T-cell (primary cell): Measurements from ENCODE around the gene FOXP4. TPM values are rescaled to one million over a fixed set of nuclear protein-coding genes. Genes with fewer than 3 reads are reported as not detected.

Experiments
- ATAC-seq, 4 experiments: fragments of 200-7000 bp in 3 of 4; fragments of 150-1000 bp in 1 of 4; cut with Tn5 transposase; replicated peaks in 1 of 4; 1 replicate in 3 of 4; 2 replicates in 1 of 4; pipeline ENCODE4 v1.10.0; 2021; ENCODE audit warnings: moderate library complexity in 3 of 4, mild to moderate bottlenecking in 2 of 4, moderate number of reproducible peaks in 1 of 4
- CTCF ChIA-PET, 2 donors: fragments of 300-600 bp; sonication (Branson Sonifier 250); formaldehyde crosslinking; loops; one replicate each; lab custom pipeline; 2022; ENCODE audit warnings: antibody characterized with exemption in 2 of 2; lab: Charles Lee
- POLR2A ChIA-PET, 2 donors: fragments of 300-600 bp; sonication (Branson Sonifier 250); formaldehyde crosslinking; loops; one replicate each; lab custom pipeline; 2022; ENCODE audit warnings: antibody characterized with exemption in 2 of 2; lab: Charles Lee
- DNase-seq, 35 experiments: peaks; one replicate each; pipeline versions ENCODE4 v3.0.0 to v3.0.0-alpha.2; 2013 to 2023
- H3K27ac ChIP-seq: one replicate; pipeline ENCODE4 v1.5.1; 2013; ENCODE audit warnings: low read length
- H3K27me3 ChIP-seq, 2 experiments: replicated peaks in 1 of 2; 1 replicate in 1 of 2; 2 replicates in 1 of 2; pipeline versions ENCODE4 v1.6.1 to v1.7.0; 2013; ENCODE audit warnings: low read length in 1 of 2, mixed read lengths in 1 of 2; ENCODE audit not compliant: control insufficient read depth in 2 of 2, insufficient read depth in 2 of 2; ENCODE audit errors: extremely low read depth in 1 of 2
- H3K36me3 ChIP-seq, 2 donors: 1 replicate in 1 of 2; 2 replicates in 1 of 2; pipeline versions ENCODE4 v1.6.1 to v1.7.0; 2013; ENCODE audit warnings: low read length in 1 of 2; ENCODE audit not compliant: control insufficient read depth in 2 of 2, insufficient read depth in 1 of 2; ENCODE audit errors: extremely low read depth in 1 of 2
- H3K4me1 ChIP-seq, 2 experiments: 1 replicate in 1 of 2; 2 replicates in 1 of 2; pipeline versions ENCODE4 v1.6.1 to v1.7.0; 2013; ENCODE audit warnings: low read length in 2 of 2, mixed read lengths in 1 of 2; ENCODE audit not compliant: insufficient read depth in 2 of 2, control insufficient read depth in 1 of 2; ENCODE audit errors: extremely low read depth in 1 of 2
- H3K4me3 ChIP-seq, 2 donors: 1 replicate in 1 of 2; 2 replicates in 1 of 2; pipeline versions ENCODE4 v1.5.1 to v1.7.0; 2013; ENCODE audit warnings: mild to moderate bottlenecking in 2 of 2, low read length in 1 of 2, moderate library complexity in 1 of 2; ENCODE audit not compliant: control insufficient read depth in 1 of 2; ENCODE audit errors: extremely low read depth in 1 of 2
- H3K9me3 ChIP-seq: 2 replicates; pipeline ENCODE4 v1.7.0; 2013
- H3K27ac Mint-ChIP-seq, 2 donors: one replicate each; pipeline ENCODE4 v1.8.0; 2020 to 2021; ENCODE audit warnings: mild to moderate bottlenecking in 2 of 2, mixed read lengths in 2 of 2
- H3K27me3 Mint-ChIP-seq, 2 donors: one replicate each; pipeline ENCODE4 v1.8.0; 2021 to 2022; ENCODE audit warnings: mixed read lengths in 2 of 2
- H3K36me3 Mint-ChIP-seq: one replicate; pipeline ENCODE4 v1.8.0; 2021; ENCODE audit warnings: mixed read lengths
- H3K4me1 Mint-ChIP-seq, 3 donors: one replicate each; pipeline ENCODE4 v1.8.0; 2020 to 2022; ENCODE audit warnings: mixed read lengths in 3 of 3, mild to moderate bottlenecking in 1 of 3
- H3K4me3 Mint-ChIP-seq, 3 donors: one replicate each; pipeline ENCODE4 v1.8.0; 2020 to 2022; ENCODE audit warnings: mild to moderate bottlenecking in 3 of 3, mixed read lengths in 3 of 3, moderate library complexity in 3 of 3
- H3K9me3 Mint-ChIP-seq, 3 donors: one replicate each; pipeline ENCODE4 v1.8.0; 2020 to 2022; ENCODE audit warnings: mixed read lengths in 3 of 3
- WGBS: methylation state at CpG from one replicate; pipeline ENCODE4 v1.1.5; 2013; ENCODE audit warnings: missing lambda C conversion rate; ENCODE audit not compliant: insufficient coverage; 5-methylcytosine and 5-hydroxymethylcytosine counted together
- total RNA-seq, 35 experiments: library from RNA in 6 of 35; stranded (reverse) in 6 of 35; fragments of 120-200 nt in 1 of 35; gene quantifications; one replicate each; pipeline versions ENCODE4 v1.2.1 to v1.2.4 and lab custom pipeline; 2013 to 2026

Gene FOXP4
- total RNA-seq, 5 donors from 2014 or later (not counting 1 experiment from before 2014, with no cell fraction given), result 4.6 to 10.1 (median 9.5) TPM

- Histone ChIP-seq H3K4me3 (no peak overlapping the region), H3K27ac (no peak overlapping the region), H3K9me3 (no peaks in the 10 kb centered on the region), H3K4me1 (peaks cover 0 to 9% of the 10 kb centered on the region in 2 experiments), H3K27me3 (peaks cover 0 to 19% of the 10 kb centered on the region in 2 experiments), H3K36me3 (peaks cover 0 to 3% of the 10 kb centered on the region in 2 donors)
- DNase-seq, result no peak
- Mint-ChIP-seq H3K27me3 (peaks cover 0 to 12% of the 10 kb centered on the region in 2 donors), H3K9me3 (peaks cover 8 to 12% (median 9%) of the 10 kb centered on the region in 3 donors), H3K27ac (no peak overlapping the region), H3K36me3 (no peaks in the 10 kb centered on the region), H3K4me1 (peaks cover 10 to 19% (median 15%) of the 10 kb centered on the region in 3 donors), H3K4me3 (no peak overlapping the region)
- WGBS, result 44% methylated on average over 1 of the region's 3 CpGs
- POLR2A ChIA-PET, result no interaction called here
- CTCF ChIA-PET, result no interaction called here
- no peak for ATAC-seq
These were observed 76.2 kb downstream of the FOXP4 start for GRCh38 chr6:41622206-41622988.

GRCh38 chr6:41623330-41623729 is 77.1 kb downstream of the FOXP4 start:
- H3K36me3 ChIP-seq, result peaks cover 0 to 3% of the 10 kb centered on the region in 2 donors
- Mint-ChIP-seq H3K36me3 (no peaks in the 10 kb centered on the region), H3K4me1 (peaks cover 10 to 22% (median 15%) of the 10 kb centered on the region in 3 donors), H3K9me3 (peaks cover 8 to 12% (median 9%) of the 10 kb centered on the region in 3 donors), H3K27ac (no peak overlapping the region), H3K27me3 (peaks cover 0 to 13% of the 10 kb centered on the region in 2 donors), H3K4me3 (no peak overlapping the region)
- no peak overlapping the region for H3K4me3 ChIP-seq
- DNase-seq (no peak), ATAC-seq (no peak)
- no peak overlapping the region for H3K27ac ChIP-seq
- H3K4me1 ChIP-seq, result peaks cover 0 to 9% of the 10 kb centered on the region in 2 experiments
- peaks cover 0 to 15% of the 10 kb centered on the region in 2 experiments for H3K27me3 ChIP-seq
- POLR2A ChIA-PET, result no interaction called here
- H3K9me3 ChIP-seq, result no peaks in the 10 kb centered on the region
- WGBS, result 89% methylated on average over 6 of the region's 6 CpGs
- CTCF ChIA-PET, result no interaction called here

DNA sequence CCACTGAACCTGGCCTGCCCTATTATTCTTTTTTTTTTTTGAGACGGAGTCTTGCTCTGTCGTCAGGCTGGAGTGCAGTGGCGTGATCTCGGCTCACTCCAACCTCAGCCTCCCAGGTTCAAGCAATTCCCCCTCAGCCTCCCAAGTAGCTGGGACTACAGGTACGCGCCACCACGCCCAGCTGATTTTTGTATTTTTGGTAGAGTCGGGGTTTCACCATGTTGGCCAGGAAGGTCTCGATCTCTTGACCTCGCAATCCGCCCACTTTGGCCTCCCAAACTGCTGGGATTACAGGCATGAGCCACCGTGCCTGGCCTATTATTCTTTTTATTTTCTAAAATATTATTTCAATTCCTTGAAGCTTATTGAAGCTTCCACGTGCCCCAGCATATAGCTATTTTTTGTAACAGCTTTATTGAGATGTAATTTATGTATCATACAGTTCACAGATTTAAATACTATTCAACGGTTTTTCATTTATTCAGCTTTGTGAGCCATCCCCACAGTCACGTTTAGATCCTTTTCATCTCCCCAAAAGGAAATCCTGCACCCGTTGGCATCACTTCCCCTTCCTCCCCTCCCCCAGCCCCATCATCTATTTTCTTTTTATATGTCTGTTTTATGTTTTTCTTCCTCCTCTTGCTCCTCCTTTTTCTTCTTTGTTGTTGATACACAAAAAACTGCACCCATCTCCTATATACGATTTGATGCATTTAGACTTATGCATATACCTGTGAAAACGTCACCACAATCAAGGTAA is 78.6 kb downstream of the FOXP4 start:
- Mint-ChIP-seq H3K27me3 (peaks cover 0 to 12% of the 10 kb centered on the region in 2 donors), H3K4me1 (peaks cover 10 to 22% (median 15%) of the 10 kb centered on the region in 3 donors), H3K4me3 (peak overlapping the region in 1 of 3 donors; percentile 28), H3K27ac (no peak overlapping the region), H3K9me3 (peaks cover 8 to 12% (median 9%) of the 10 kb centered on the region in 3 donors), H3K36me3 (no peaks in the 10 kb centered on the region)
- Histone ChIP-seq H3K27me3 (peaks cover 0 to 16% of the 10 kb centered on the region in 2 experiments), H3K36me3 (peaks cover 0 to 3% of the 10 kb centered on the region in 2 donors), H3K4me1 (peaks cover 0 to 9% of the 10 kb centered on the region in 2 experiments), H3K4me3 (no peak overlapping the region), H3K27ac (no peak overlapping the region), H3K9me3 (no peaks in the 10 kb centered on the region)
- 100% methylated on average over 1 of the region's 18 CpGs for WGBS
- DNase-seq, result no peak
- ATAC-seq, result no peak
- CTCF ChIA-PET, result interaction anchor here (0.6 to 1.2 kb wide), 3 partner anchors 10 to 93 kb away, joined by 3 to 4 read pairs (median 4); no protein-coding TSS in a partner anchor
- POLR2A ChIA-PET, result interaction anchor here in 1 of 2 donors (0.6 kb wide), 1 partner anchor 70 kb away, joined by 3 read pairs; no protein-coding TSS in a partner anchor

GRCh38 chr6:41625442-41625841 is 79.3 kb downstream of the FOXP4 start:
- H3K4me3 ChIP-seq, result no peak overlapping the region

DNA sequence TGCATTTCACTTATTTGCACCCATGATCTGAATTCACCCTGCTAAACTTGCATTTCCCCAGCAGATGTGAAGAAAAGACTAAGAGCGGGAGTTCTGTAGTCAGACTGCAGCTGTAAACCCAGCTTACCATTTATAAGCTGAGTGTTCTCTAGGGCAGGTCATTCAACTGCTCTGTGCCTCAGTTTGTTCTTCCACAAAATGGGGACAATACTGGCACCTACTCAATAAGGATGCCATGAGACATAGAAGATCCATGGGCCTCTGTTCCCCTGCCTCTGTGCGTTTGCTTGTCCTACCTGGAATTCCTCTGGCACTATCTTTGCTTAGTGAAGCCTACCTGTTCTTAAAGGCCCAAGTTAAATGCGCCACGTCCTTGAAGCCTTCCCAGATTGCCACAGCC is 79.8 kb downstream of the FOXP4 start:
- Mint-ChIP-seq H3K4me3 (no peak overlapping the region), H3K36me3 (no peaks in the 10 kb centered on the region), H3K9me3 (peaks cover 6 to 10% (median 9%) of the 10 kb centered on the region in 3 donors), H3K27me3 (peaks cover 5 to 8% of the 10 kb centered on the region in 2 donors), H3K4me1 (peaks cover 10 to 22% (median 15%) of the 10 kb centered on the region in 3 donors), H3K27ac (no peak overlapping the region)
- 93% methylated on average over 4 of the region's 4 CpGs for WGBS
- no peak for ATAC-seq
- no peak overlapping the region for H3K4me3 ChIP-seq
- CTCF ChIA-PET, result interaction anchor here in 1 of 2 donors (1.2 kb wide), 1 partner anchor 58 kb away, joined by 4 read pairs; no protein-coding TSS in a partner anchor
- peaks cover 0 to 15% of the 10 kb centered on the region in 2 experiments for H3K27me3 ChIP-seq
- peaks cover 0 to 3% of the 10 kb centered on the region in 2 donors for H3K36me3 ChIP-seq
- H3K4me1 ChIP-seq, result peaks cover 0 to 9% of the 10 kb centered on the region in 2 experiments
- no peaks in the 10 kb centered on the region for H3K9me3 ChIP-seq
- POLR2A ChIA-PET, result no interaction called here
- H3K27ac ChIP-seq, result no peak overlapping the region
- DNase-seq, result no peak

More at GRCh38 chr6:41625442-41625841, 79.3 kb downstream of the FOXP4 start:
- peaks cover 10 to 22% (median 15%) of the 10 kb centered on the region in 3 donors for H3K4me1 Mint-ChIP-seq
- ChIA-PET POLR2A (no interaction called here), CTCF (interaction anchor here in 1 of 2 donors (0.6 to 1.2 kb wide), 2 partner anchors 11 to 59 kb away, joined by 4 read pairs; no protein-coding TSS in a partner anchor)
- peak overlapping the region in 1 of 2 donors; percentile 53 for H3K27ac Mint-ChIP-seq
- no peaks in the 10 kb centered on the region for H3K36me3 Mint-ChIP-seq
- peak overlapping the region in 1 of 3 donors; percentile 28 for H3K4me3 Mint-ChIP-seq
- Histone ChIP-seq H3K4me1 (peaks cover 0 to 9% of the 10 kb centered on the region in 2 experiments), H3K27ac (no peak overlapping the region), H3K36me3 (peaks cover 0 to 3% of the 10 kb centered on the region in 2 donors), H3K27me3 (peaks cover 0 to 20% of the 10 kb centered on the region in 2 experiments), H3K9me3 (no peaks in the 10 kb centered on the region)
- ATAC-seq (peak in 1 of 4 experiments; percentile 23), DNase-seq (peak in 10 of 35 experiments; percentile 6 to 35 (median 14))
- H3K27me3 Mint-ChIP-seq, result peaks cover under 1 to 12% of the 10 kb centered on the region in 2 donors
- H3K9me3 Mint-ChIP-seq, result peaks cover 8 to 12% (median 9%) of the 10 kb centered on the region in 3 donors
- 79% methylated on average over 3 of the region's 6 CpGs for WGBS

DNA sequence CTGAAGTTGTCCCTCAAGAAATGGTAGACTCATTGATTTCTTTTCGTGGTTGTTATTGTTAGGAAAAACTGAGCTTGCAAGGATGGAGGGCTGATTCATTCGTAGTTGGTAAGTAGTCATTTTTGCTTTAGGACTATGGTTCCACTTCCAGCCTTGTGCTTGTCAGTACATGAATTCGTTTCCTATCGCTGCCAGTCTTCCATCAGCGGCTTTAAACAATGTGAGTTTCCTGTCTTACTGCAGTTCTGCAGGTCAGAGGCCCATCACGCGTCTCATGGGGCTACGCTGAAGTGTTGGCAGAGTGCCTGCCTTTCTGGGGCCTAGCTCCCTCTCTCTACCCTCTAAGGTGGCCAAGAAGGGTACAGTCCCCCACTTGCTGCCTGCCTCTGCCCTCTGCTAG is 80.7 kb downstream of the FOXP4 start:
- peaks cover 0 to under 1% (median under 1%) of the 10 kb centered on the region in 3 donors for H3K9me3 Mint-ChIP-seq
- Histone ChIP-seq H3K36me3 (peaks cover 0 to 3% of the 10 kb centered on the region in 2 donors), H3K9me3 (no peaks in the 10 kb centered on the region), H3K27ac (no peak overlapping the region), H3K4me1 (peaks cover 0 to 9% of the 10 kb centered on the region in 2 experiments), H3K27me3 (peaks cover 0 to 17% of the 10 kb centered on the region in 2 experiments), H3K4me3 (no peak overlapping the region)
- H3K4me3 Mint-ChIP-seq, result no peak overlapping the region
- CTCF ChIA-PET, result no interaction called here
- ATAC-seq, result no peak
- POLR2A ChIA-PET, result no interaction called here
- H3K27me3 Mint-ChIP-seq, result peaks cover 11 to 13% of the 10 kb centered on the region in 2 donors
- no peaks in the 10 kb centered on the region for H3K36me3 Mint-ChIP-seq
- no peak for DNase-seq
- H3K4me1 Mint-ChIP-seq, result peaks cover 10 to 22% (median 15%) of the 10 kb centered on the region in 3 donors
- no peak overlapping the region for H3K27ac Mint-ChIP-seq
- 35% methylated on average over 7 of the region's 8 CpGs for WGBS
